HepG2 (cell line): Measurements from ENCODE around the gene RAC3. TPM values are rescaled to one million over a fixed set of nuclear protein-coding genes. Genes with fewer than 3 reads are reported as not detected.

Experiments used
- ARID2 ChIP-seq: sonication (generic); formaldehyde crosslinking; IDR thresholded peaks from 2 replicates; pipeline ENCODE4 v1.8.1; 2022; ENCODE audit warnings: mild to moderate bottlenecking, missing genetic modification reagents, borderline replicate concordance
- DMAP1 ChIP-seq: IDR thresholded peaks from 2 replicates; pipeline ENCODE4 v1.6.1; 2016
- HOXA5 ChIP-seq: sonication (generic); formaldehyde crosslinking; IDR thresholded peaks from 2 replicates; pipeline ENCODE4 v1.4.0; 2020; ENCODE audit warnings: missing genetic modification reagents
- JARID2 ChIP-seq: sonication (generic); formaldehyde crosslinking; IDR thresholded peaks from 2 replicates; pipeline ENCODE4 v1.8.1; 2023; ENCODE audit warnings: missing genetic modification reagents, inconsistent platforms; ENCODE audit not compliant: insufficient replicate concordance
- KLF12 ChIP-seq: sonication (generic); formaldehyde crosslinking; IDR thresholded peaks from 2 replicates; pipeline ENCODE4 v1.4.0; 2020; ENCODE audit warnings: missing genetic modification reagents, borderline replicate concordance
- NBN ChIP-seq: fragments of 450-650 bp; conservative IDR thresholded peaks from 2 replicates; pipeline ENCODE4 v1.6.1; 2017
- NFYC ChIP-seq: IDR thresholded peaks from 2 replicates; pipeline ENCODE4 v1.6.1; 2016; ENCODE audit warnings: missing genetic modification reagents, missing compliant biosample characterization
- NKX3-1 ChIP-seq: sonication (generic); formaldehyde crosslinking; IDR thresholded peaks from 2 replicates; pipeline ENCODE4 v1.5.0; 2020; ENCODE audit warnings: missing genetic modification reagents
- NR1H2 ChIP-seq: sonication (generic); formaldehyde crosslinking; IDR thresholded peaks from 2 replicates; pipeline ENCODE4 v1.8.1; 2022; ENCODE audit warnings: low read depth, missing genetic modification reagents, borderline replicate concordance
- PAF1 ChIP-seq: IDR thresholded peaks from 2 replicates; pipeline ENCODE4 v1.6.1; 2016; ENCODE audit warnings: missing genetic modification reagents, missing compliant biosample characterization
- PCBP2 ChIP-seq: fragments of 200-400 bp; formaldehyde crosslinking; optimal IDR thresholded peaks from 2 replicates; pipeline ENCODE3; 2018; ENCODE audit warnings: low read length, low read depth; ENCODE audit not compliant: poor library complexity, severe bottlenecking
- TAF1 ChIP-seq: sonication (generic); formaldehyde crosslinking; IDR thresholded peaks from 2 replicates; pipeline ENCODE4 v1.4.0; 2020; ENCODE audit warnings: missing genetic modification reagents
- ZC3H4 ChIP-seq: sonication (generic); formaldehyde crosslinking; IDR thresholded peaks from 2 replicates; pipeline ENCODE4 v1.4.0; 2020; ENCODE audit warnings: missing genetic modification reagents, borderline replicate concordance
- ZNF326 ChIP-seq: sonication (generic); formaldehyde crosslinking; IDR thresholded peaks from 2 replicates; pipeline ENCODE4 v1.4.0; 2020; ENCODE audit warnings: missing genetic modification reagents, borderline replicate concordance
- ZNF354B ChIP-seq: sonication (generic); formaldehyde crosslinking; IDR thresholded peaks from 2 replicates; pipeline ENCODE4 v1.8.0; 2022; ENCODE audit warnings: mild to moderate bottlenecking, missing genetic modification reagents
- ZNF75D ChIP-seq: sonication (generic); formaldehyde crosslinking; IDR thresholded peaks from 2 replicates; pipeline ENCODE4 v1.8.1; 2023; ENCODE audit warnings: missing genetic modification reagents, mild to moderate bottlenecking, borderline replicate concordance
- polyA plus RNA-seq, 8 experiments: library from polyadenylated mRNA; depleted of rRNA in 3 of 8; stranded (reverse) in 7 of 8; unstranded in 1 of 8; fragments of >200 nt; fragmentation: Illumina TruSeq in 4 of 8; extraction: Trizol in 4 of 8; gene quantifications; 2 replicates each; pipeline versions ENCODE4 v1.2.1 to v1.2.3, GENCODE V29; 2011 to 2016; ENCODE audit warnings: low read depth in 4 of 8, missing spikeins in 1 of 8, mixed read lengths in 1 of 8; ENCODE audit not compliant: insufficient read depth in 1 of 8
- total RNA-seq, 5 experiments: library from RNA; depleted of rRNA; stranded (reverse); fragments of >200 nt; fragmentation: Illumina TruSeq; extraction: Trizol; gene quantifications; 2 replicates each; pipeline ENCODE4 v1.2.3, GENCODE V29; 2016; ENCODE audit warnings: low read depth in 1 of 5
- TF ChIP-seq, protein P1 (sequence below): sonication (generic); formaldehyde crosslinking; IDR thresholded peaks from 2 replicates; pipeline ENCODE4 v1.4.0; 2020; ENCODE audit warnings: missing genetic modification reagents, low read depth, mild to moderate bottlenecking, borderline replicate concordance
- TF ChIP-seq, protein P2 (sequence below): sonication (generic); IDR thresholded peaks from 2 replicates; pipeline ENCODE4 v1.6.1; 2016; ENCODE audit warnings: low read depth, borderline replicate concordance
- TF ChIP-seq, protein P3 (sequence below): sonication (generic); formaldehyde crosslinking; conservative IDR thresholded peaks from 2 replicates; pipeline ENCODE4 v1.4.0; 2020; ENCODE audit warnings: missing genetic modification reagents
- TF ChIP-seq, protein P4 (sequence below): IDR thresholded peaks from 2 replicates; pipeline ENCODE4 v1.6.1; 2016; ENCODE audit warnings: missing compliant biosample characterization, missing genetic modification reagents, borderline replicate concordance

RAC3 gene
- total and polyA plus RNA-seq, 2 of the 13 experiments (the other 11 are each of a cell fraction or from before 2014, with no cell fraction given): 10.5 to 21.3 TPM

DNA sequence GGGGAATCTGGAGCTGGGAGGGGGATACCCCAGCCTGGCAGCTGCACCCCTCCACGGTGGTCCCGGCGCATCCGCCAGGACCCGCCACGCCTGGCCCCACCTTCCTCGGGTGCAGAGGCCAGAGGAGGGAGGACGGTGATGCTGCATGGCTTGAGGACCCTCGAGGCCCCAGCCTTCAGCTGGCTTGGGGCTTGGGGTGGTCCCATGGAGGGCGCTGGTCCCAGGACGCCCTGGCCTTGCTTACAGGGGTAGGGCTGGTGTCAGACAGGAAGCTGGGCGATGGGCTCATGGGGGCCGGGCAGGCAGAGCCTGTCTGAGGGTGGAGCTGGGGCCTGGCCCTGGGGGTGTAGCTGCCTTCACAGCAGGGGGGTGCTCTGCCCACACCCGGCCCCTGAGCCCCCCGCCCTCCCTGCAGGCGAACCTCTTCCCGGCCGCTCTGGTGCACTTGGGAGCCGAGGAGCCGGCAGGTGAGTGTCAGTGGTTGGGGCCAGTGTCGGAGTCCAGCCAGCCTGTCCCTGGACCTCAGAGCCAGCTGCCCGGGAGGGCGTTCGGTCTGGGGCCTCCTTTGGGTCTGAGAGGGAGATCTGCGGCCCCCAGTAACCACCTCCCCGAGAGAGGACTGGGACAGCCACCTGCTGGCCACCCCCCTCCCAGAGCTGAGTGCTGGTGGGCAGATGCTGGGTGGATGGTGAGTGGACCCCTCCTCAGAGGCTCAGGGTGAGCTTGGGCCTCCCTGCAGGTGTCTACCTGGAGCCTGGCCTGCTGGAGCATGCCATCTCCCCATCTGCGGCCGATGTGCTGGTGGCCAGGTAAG is 15.2 kb upstream of the RAC3 start (continued):
- no peak for TF ChIP-seq HOXA5
- peak; percentile 86 for TF ChIP-seq PAF1 (CRISPR knock-in tag)
- TF ChIP-seq, protein P1, sequence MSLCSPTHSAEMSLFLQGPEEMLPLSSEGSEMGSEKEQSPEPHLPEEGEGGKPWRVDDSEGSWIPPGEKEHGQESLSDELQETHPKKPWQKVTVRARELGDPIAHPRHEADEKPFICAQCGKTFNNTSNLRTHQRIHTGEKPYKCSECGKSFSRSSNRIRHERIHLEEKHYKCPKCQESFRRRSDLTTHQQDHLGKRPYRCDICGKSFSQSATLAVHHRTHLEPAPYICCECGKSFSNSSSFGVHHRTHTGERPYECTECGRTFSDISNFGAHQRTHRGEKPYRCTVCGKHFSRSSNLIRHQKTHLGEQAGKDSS: 0 out of 2 replicates have a peak, but pooled peaks have one; percentile 29
- peak; percentile 26; the same call in 1 of the 2 replicates for TF ChIP-seq ZC3H4 (CRISPR knock-in tag)
- TF ChIP-seq PCBP2: no peak
- TF ChIP-seq KLF12: 0 out of 2 replicates have a peak, but pooled peaks have one; percentile 17
- TF ChIP-seq ZNF354B (CRISPR knock-in tag): 0 out of 2 replicates have a peak, but pooled peaks have one; percentile 23
- no peak for TF ChIP-seq ZNF75D (CRISPR knock-in tag)
- peak; percentile 99 for TF ChIP-seq ZNF326
- TF ChIP-seq, protein P2, sequence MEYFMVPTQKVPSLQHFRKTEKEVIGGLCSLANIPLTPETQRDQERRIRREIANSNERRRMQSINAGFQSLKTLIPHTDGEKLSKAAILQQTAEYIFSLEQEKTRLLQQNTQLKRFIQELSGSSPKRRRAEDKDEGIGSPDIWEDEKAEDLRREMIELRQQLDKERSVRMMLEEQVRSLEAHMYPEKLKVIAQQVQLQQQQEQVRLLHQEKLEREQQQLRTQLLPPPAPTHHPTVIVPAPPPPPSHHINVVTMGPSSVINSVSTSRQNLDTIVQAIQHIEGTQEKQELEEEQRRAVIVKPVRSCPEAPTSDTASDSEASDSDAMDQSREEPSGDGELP: no peak
- TF ChIP-seq ARID2 (CRISPR knock-in tag): peak; percentile 70; the same call in 1 of the 2 replicates
- TF ChIP-seq, protein P3, sequence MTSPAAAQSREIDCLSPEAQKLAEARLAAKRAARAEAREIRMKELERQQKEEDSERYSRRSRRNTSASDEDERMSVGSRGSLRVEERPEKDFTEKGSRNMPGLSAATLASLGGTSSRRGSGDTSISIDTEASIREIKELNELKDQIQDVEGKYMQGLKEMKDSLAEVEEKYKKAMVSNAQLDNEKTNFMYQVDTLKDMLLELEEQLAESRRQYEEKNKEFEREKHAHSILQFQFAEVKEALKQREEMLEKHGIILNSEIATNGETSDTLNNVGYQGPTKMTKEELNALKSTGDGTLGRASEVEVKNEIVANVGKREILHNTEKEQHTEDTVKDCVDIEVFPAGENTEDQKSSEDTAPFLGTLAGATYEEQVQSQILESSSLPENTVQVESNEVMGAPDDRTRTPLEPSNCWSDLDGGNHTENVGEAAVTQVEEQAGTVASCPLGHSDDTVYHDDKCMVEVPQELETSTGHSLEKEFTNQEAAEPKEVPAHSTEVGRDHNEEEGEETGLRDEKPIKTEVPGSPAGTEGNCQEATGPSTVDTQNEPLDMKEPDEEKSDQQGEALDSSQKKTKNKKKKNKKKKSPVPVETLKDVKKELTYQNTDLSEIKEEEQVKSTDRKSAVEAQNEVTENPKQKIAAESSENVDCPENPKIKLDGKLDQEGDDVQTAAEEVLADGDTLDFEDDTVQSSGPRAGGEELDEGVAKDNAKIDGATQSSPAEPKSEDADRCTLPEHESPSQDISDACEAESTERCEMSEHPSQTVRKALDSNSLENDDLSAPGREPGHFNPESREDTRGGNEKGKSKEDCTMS: no peak
- TF ChIP-seq NBN: no peak
- TF ChIP-seq DMAP1 (CRISPR knock-in tag): no peak
- 0 out of 2 replicates have a peak, but pooled peaks have one; percentile 6 for TF ChIP-seq NKX3-1
- TF ChIP-seq TAF1 (CRISPR knock-in tag): 0 out of 2 replicates have a peak, but pooled peaks have one; percentile 15
- no peak for TF ChIP-seq NR1H2 (CRISPR knock-in tag)
- TF ChIP-seq, protein P4, sequence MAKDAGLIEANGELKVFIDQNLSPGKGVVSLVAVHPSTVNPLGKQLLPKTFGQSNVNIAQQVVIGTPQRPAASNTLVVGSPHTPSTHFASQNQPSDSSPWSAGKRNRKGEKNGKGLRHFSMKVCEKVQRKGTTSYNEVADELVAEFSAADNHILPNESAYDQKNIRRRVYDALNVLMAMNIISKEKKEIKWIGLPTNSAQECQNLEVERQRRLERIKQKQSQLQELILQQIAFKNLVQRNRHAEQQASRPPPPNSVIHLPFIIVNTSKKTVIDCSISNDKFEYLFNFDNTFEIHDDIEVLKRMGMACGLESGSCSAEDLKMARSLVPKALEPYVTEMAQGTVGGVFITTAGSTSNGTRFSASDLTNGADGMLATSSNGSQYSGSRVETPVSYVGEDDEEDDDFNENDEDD: 0 out of 2 replicates have a peak, but pooled peaks have one; percentile 2
- no peak for TF ChIP-seq JARID2 (CRISPR knock-in tag)
- TF ChIP-seq NFYC (CRISPR knock-in tag): no peak
